ENCODE data around the gene FXYD3.
A peak's percentile ranks its signal among the peaks of the same experiment; 100 is the strongest.

DNA sequence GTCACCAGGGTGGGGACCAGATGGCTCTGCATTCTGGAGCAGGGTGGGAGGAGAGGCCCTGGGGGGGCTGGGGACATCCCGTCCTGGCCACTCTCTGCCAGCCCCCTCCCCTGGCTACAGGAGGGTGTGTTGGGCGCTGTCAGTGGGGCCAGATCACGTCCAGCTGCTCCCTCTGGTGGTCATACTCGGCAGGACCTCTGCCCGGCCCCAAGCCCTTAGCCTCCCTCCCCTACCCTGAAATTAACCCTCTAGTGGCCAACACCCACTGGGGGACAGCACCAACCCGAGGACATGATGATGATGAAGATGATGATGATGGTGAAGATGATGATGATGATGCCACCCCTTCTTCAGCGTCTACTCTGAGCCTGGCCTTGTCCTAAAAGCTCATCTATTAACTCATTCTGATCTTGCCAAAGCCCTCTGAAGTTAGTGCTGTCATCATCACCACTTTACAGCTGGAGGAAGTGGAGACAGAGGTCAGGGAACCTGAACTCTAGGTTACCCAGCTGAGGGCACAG lies 19.8 kb downstream of the FXYD3 start:
- TF ChIP-seq, protein P1, sequence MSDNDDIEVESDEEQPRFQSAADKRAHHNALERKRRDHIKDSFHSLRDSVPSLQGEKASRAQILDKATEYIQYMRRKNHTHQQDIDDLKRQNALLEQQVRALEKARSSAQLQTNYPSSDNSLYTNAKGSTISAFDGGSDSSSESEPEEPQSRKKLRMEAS (IDR thresholded peaks at IDR 0.05) = no peak
- TF ChIP-seq, protein P2, sequence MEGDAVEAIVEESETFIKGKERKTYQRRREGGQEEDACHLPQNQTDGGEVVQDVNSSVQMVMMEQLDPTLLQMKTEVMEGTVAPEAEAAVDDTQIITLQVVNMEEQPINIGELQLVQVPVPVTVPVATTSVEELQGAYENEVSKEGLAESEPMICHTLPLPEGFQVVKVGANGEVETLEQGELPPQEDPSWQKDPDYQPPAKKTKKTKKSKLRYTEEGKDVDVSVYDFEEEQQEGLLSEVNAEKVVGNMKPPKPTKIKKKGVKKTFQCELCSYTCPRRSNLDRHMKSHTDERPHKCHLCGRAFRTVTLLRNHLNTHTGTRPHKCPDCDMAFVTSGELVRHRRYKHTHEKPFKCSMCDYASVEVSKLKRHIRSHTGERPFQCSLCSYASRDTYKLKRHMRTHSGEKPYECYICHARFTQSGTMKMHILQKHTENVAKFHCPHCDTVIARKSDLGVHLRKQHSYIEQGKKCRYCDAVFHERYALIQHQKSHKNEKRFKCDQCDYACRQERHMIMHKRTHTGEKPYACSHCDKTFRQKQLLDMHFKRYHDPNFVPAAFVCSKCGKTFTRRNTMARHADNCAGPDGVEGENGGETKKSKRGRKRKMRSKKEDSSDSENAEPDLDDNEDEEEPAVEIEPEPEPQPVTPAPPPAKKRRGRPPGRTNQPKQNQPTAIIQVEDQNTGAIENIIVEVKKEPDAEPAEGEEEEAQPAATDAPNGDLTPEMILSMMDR (IDR thresholded peaks at IDR 0.05; ENCODE audit: low read depth, low read length, missing input control) = peak; percentile 85
- TF ChIP-seq FOXA1 (IDR thresholded peaks at IDR 0.05) (no peak), JUND (IDR thresholded peaks at IDR 0.05) (no peak), SP1 (IDR thresholded peaks at IDR 0.05) (peak; percentile 75)
- TF ChIP-seq, protein P3, sequence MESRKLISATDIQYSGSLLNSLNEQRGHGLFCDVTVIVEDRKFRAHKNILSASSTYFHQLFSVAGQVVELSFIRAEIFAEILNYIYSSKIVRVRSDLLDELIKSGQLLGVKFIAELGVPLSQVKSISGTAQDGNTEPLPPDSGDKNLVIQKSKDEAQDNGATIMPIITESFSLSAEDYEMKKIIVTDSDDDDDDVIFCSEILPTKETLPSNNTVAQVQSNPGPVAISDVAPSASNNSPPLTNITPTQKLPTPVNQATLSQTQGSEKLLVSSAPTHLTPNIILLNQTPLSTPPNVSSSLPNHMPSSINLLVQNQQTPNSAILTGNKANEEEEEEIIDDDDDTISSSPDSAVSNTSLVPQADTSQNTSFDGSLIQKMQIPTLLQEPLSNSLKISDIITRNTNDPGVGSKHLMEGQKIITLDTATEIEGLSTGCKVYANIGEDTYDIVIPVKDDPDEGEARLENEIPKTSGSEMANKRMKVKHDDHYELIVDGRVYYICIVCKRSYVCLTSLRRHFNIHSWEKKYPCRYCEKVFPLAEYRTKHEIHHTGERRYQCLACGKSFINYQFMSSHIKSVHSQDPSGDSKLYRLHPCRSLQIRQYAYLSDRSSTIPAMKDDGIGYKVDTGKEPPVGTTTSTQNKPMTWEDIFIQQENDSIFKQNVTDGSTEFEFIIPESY (IDR thresholded peaks at IDR 0.05) = no peak
- TF ChIP-seq, protein P4, sequence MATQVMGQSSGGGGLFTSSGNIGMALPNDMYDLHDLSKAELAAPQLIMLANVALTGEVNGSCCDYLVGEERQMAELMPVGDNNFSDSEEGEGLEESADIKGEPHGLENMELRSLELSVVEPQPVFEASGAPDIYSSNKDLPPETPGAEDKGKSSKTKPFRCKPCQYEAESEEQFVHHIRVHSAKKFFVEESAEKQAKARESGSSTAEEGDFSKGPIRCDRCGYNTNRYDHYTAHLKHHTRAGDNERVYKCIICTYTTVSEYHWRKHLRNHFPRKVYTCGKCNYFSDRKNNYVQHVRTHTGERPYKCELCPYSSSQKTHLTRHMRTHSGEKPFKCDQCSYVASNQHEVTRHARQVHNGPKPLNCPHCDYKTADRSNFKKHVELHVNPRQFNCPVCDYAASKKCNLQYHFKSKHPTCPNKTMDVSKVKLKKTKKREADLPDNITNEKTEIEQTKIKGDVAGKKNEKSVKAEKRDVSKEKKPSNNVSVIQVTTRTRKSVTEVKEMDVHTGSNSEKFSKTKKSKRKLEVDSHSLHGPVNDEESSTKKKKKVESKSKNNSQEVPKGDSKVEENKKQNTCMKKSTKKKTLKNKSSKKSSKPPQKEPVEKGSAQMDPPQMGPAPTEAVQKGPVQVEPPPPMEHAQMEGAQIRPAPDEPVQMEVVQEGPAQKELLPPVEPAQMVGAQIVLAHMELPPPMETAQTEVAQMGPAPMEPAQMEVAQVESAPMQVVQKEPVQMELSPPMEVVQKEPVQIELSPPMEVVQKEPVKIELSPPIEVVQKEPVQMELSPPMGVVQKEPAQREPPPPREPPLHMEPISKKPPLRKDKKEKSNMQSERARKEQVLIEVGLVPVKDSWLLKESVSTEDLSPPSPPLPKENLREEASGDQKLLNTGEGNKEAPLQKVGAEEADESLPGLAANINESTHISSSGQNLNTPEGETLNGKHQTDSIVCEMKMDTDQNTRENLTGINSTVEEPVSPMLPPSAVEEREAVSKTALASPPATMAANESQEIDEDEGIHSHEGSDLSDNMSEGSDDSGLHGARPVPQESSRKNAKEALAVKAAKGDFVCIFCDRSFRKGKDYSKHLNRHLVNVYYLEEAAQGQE (IDR thresholded peaks at IDR 0.05) = peak; percentile 83
- TF ChIP-seq, protein P5, sequence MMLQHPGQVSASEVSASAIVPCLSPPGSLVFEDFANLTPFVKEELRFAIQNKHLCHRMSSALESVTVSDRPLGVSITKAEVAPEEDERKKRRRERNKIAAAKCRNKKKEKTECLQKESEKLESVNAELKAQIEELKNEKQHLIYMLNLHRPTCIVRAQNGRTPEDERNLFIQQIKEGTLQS (IDR thresholded peaks at IDR 0.05) = peak; percentile 83

Measured in liver (tissue), 3 donors.